Suprapubic skin (tissue), 4 donors: ENCODE data around the gene AHSG. TPM values are rescaled to one million over a fixed set of nuclear protein-coding genes. Genes with fewer than 3 reads are reported as not detected.

Source experiments
- DNase-seq, 2 donors: peaks; one replicate each; pipeline ENCODE4 v3.0.0-alpha.2; 2019; ENCODE audit warnings: low spot score in 2 of 2
- H3K27ac ChIP-seq: fragments of 200-600 bp; sonication (generic); one replicate; pipeline ENCODE4 v1.5.1; 2019
- H3K27me3 ChIP-seq: fragments of 200-600 bp; sonication (generic); one replicate; pipeline ENCODE4 v1.5.1; 2019
- H3K36me3 ChIP-seq: fragments of 200-600 bp; sonication (generic); one replicate; pipeline ENCODE4 v1.5.1; 2019
- H3K4me1 ChIP-seq: fragments of 200-600 bp; sonication (generic); one replicate; pipeline ENCODE4 v1.5.1; 2019
- H3K4me3 ChIP-seq: fragments of 200-600 bp; sonication (generic); one replicate; pipeline ENCODE4 v1.5.1; 2019; ENCODE audit warnings: mild to moderate bottlenecking
- H3K9me3 ChIP-seq: fragments of 200-600 bp; sonication (generic); one replicate; pipeline ENCODE4 v1.5.1; 2019
- CTCF ChIP-seq, 2 donors: fragments of 200-600 bp in 1 of 2; fragments of 450-650 bp in 1 of 2; sonication (generic) in 1 of 2; IDR thresholded peaks; one replicate each; pipeline ENCODE4 v1.5.1; 2016 to 2019; ENCODE audit warnings: antibody characterized with exemption in 2 of 2, mild to moderate bottlenecking in 1 of 2, moderate library complexity in 1 of 2
- EP300 ChIP-seq: sonication (generic); formaldehyde crosslinking; IDR thresholded peaks from one replicate; pipeline ENCODE4 v1.6.1; 2017; ENCODE audit warnings: antibody characterized with exemption
- POLR2A ChIP-seq, 2 donors: fragments of 450-650 bp; IDR thresholded peaks; one replicate each; pipeline ENCODE4 v1.6.1; 2017; ENCODE audit warnings: antibody characterized with exemption in 2 of 2, mild to moderate bottlenecking in 2 of 2, moderate library complexity in 2 of 2
- POLR2AphosphoS5 ChIP-seq, 3 donors: sonication (generic); formaldehyde crosslinking; IDR thresholded peaks; one replicate each; pipeline ENCODE4 v1.6.1; 2017; ENCODE audit warnings: antibody characterized with exemption in 3 of 3
- WGBS: methylation state at CpG from one replicate; pipeline ENCODE4 v1.1.5; 2018; 5-methylcytosine and 5-hydroxymethylcytosine counted together
- total RNA-seq, 4 donors: library from RNA; depleted of rRNA; stranded (reverse); fragments of >200 nt; gene quantifications; one replicate each; pipeline ENCODE4 v1.1.0, GENCODE V29; 2016

AHSG gene
- total RNA-seq, 4 donors from 2014 or later, result 0.30 to 0.97 TPM; not detected in 2

GRCh38 chr3:186653080-186653707 is 40.3 kb downstream of the AHSG start:
- 71% methylated on average over 7 of the region's 7 CpGs for WGBS
- H3K27ac ChIP-seq, result no peak overlapping the region
- no peaks in the 10 kb centered on the region for H3K9me3 ChIP-seq
- no peak for DNase-seq
- no peak for TF ChIP-seq EP300
- no peak for TF ChIP-seq POLR2A (IDR thresholded peaks at IDR 0.05)
- no peak for TF ChIP-seq POLR2AphosphoS5 (IDR thresholded peaks at IDR 0.05)
- no peak for TF ChIP-seq CTCF (IDR thresholded peaks at IDR 0.05)
- no peaks in the 10 kb centered on the region for H3K27me3 ChIP-seq
- no peaks in the 10 kb centered on the region for H3K4me1 ChIP-seq
- no peaks in the 10 kb centered on the region for H3K36me3 ChIP-seq
- no peak overlapping the region for H3K4me3 ChIP-seq

GRCh38 chr3:186653984-186654383 is 41.1 kb downstream of the AHSG start:
- Histone ChIP-seq H3K9me3 (no peaks in the 10 kb centered on the region), H3K4me3 (no peak overlapping the region), H3K27ac (no peak overlapping the region), H3K36me3 (no peaks in the 10 kb centered on the region), H3K27me3 (no peaks in the 10 kb centered on the region), H3K4me1 (no peaks in the 10 kb centered on the region)
- DNase-seq, result no peak
- 61% methylated on average over 6 of the region's 6 CpGs for WGBS
- TF ChIP-seq CTCF (IDR thresholded peaks at IDR 0.05), result no peak
- TF ChIP-seq EP300, result no peak
- no peak for TF ChIP-seq POLR2AphosphoS5 (IDR thresholded peaks at IDR 0.05)
- TF ChIP-seq POLR2A (IDR thresholded peaks at IDR 0.05), result no peak

GRCh38 chr3:186663361-186664118 is 50.7 kb downstream of the AHSG start:
- Histone ChIP-seq H3K36me3 (no peaks in the 10 kb centered on the region), H3K4me1 (no peaks in the 10 kb centered on the region), H3K27ac (no peak overlapping the region), H3K4me3 (no peak overlapping the region), H3K9me3 (no peaks in the 10 kb centered on the region), H3K27me3 (no peaks in the 10 kb centered on the region)
- 37% methylated on average over 7 of the region's 7 CpGs for WGBS
- no peak for DNase-seq
- TF ChIP-seq CTCF (IDR thresholded peaks at IDR 0.05) (no peak), EP300 (no peak), POLR2A (IDR thresholded peaks at IDR 0.05) (no peak), POLR2AphosphoS5 (IDR thresholded peaks at IDR 0.05) (no peak)

GRCh38 chr3:186664119-186664495 is 51.2 kb downstream of the AHSG start:
- TF ChIP-seq POLR2A (IDR thresholded peaks at IDR 0.05) (no peak), POLR2AphosphoS5 (IDR thresholded peaks at IDR 0.05) (no peak), EP300 (no peak), CTCF (IDR thresholded peaks at IDR 0.05) (no peak)
- H3K36me3 ChIP-seq, result no peaks in the 10 kb centered on the region
- H3K4me3 ChIP-seq, result no peak overlapping the region
- H3K9me3 ChIP-seq, result no peaks in the 10 kb centered on the region
- no peaks in the 10 kb centered on the region for H3K4me1 ChIP-seq
- no peaks in the 10 kb centered on the region for H3K27me3 ChIP-seq
- H3K27ac ChIP-seq, result no peak overlapping the region
- no peak for DNase-seq

- 74% methylated on average over 4 of the region's 4 CpGs for WGBS
- no peaks in the 10 kb centered on the region for H3K9me3 ChIP-seq
- no peak overlapping the region for H3K27ac ChIP-seq
- no peaks in the 10 kb centered on the region for H3K36me3 ChIP-seq
- no peak overlapping the region for H3K4me3 ChIP-seq
- DNase-seq, result no peak
- H3K4me1 ChIP-seq, result no peaks in the 10 kb centered on the region
- H3K27me3 ChIP-seq, result no peaks in the 10 kb centered on the region
- TF ChIP-seq CTCF (IDR thresholded peaks at IDR 0.05), result no peak
- TF ChIP-seq POLR2A (IDR thresholded peaks at IDR 0.05), result no peak
- no peak for TF ChIP-seq POLR2AphosphoS5 (IDR thresholded peaks at IDR 0.05)
- no peak for TF ChIP-seq EP300
Observed at GRCh38 chr3:186664506-186664905, 51.6 kb downstream of the AHSG start.
